OCI-LY3 (cell line): ENCODE measurements around the gene IL36G.

Experiments used
- CTCF ChIP-seq: fragments of 200-600, 300-600 bp; sonication (generic); IDR thresholded peaks from 2 replicates; pipeline ENCODE4 v1.5.1; 2014; ENCODE audit warnings: antibody characterized with exemption, low read length, low read depth
- EZH2phosphoT487 ChIP-seq: fragments of 200-600 bp; shearing (Covaris generic); IDR thresholded peaks from 2 replicates; pipeline ENCODE4 v1.6.1; 2018; ENCODE audit warnings: antibody characterized with exemption, mixed run types, low read depth

GRCh38 chr2:113025737-113026136 is 47.9 kb downstream of the IL36G start:
- TF ChIP-seq CTCF = no peak
- TF ChIP-seq EZH2phosphoT487 = no peak
